Lower leg skin (tissue), 3 donors: ENCODE measurements around the gene CIAO2A.

ENCODE experiments used
- POLR2A ChIP-seq, 2 donors: fragments of 450-650 bp; IDR thresholded peaks; one replicate each; pipeline ENCODE4 v1.6.1; 2016 to 2017; ENCODE audit warnings: antibody characterized with exemption in 2 of 2, mild to moderate bottlenecking in 1 of 2, moderate library complexity in 1 of 2
- TF ChIP-seq, protein P1 (sequence below), 3 donors: fragments of 450-650 bp; IDR thresholded peaks; one replicate each; pipeline ENCODE4 v1.5.1; 2016; ENCODE audit warnings: antibody characterized with exemption in 3 of 3, mild to moderate bottlenecking in 3 of 3, moderate library complexity in 2 of 3

DNA sequence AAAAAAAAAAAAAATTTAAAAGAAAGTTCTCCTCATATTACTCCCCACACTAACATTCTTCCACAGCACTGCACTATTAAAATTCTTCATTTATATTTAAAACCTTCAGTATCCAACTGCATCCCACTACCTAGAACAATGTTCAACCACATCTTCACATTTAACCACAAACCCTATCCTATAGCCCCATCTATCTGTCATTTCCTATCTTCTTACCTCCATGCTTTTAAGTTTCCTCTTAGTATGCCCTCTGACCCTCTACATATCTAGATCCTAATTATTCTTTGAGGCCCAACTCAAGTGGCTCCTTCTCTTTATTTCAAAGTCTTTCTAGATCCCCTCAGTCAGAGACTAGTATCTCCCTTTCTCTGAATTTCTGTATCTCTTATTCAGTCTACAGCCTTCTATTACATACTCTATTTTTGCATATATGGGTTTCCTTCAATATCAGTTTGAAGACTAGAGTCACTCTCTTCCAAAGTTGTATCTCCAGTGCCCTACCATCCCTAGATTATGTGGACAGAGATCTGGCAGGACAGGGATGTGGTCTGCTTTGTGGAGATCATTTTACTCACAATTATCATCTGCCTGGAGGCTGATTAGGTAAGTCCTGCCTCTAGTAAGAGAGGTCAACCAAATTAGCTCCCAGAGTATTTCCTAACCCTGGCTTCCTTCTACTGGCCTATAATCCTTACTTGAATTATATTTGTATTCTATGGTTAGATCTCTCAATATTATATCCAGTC, 1.4 kb downstream of the CIAO2A start:
- no peak for TF ChIP-seq POLR2A (IDR thresholded peaks at IDR 0.05)
- TF ChIP-seq, protein P1, sequence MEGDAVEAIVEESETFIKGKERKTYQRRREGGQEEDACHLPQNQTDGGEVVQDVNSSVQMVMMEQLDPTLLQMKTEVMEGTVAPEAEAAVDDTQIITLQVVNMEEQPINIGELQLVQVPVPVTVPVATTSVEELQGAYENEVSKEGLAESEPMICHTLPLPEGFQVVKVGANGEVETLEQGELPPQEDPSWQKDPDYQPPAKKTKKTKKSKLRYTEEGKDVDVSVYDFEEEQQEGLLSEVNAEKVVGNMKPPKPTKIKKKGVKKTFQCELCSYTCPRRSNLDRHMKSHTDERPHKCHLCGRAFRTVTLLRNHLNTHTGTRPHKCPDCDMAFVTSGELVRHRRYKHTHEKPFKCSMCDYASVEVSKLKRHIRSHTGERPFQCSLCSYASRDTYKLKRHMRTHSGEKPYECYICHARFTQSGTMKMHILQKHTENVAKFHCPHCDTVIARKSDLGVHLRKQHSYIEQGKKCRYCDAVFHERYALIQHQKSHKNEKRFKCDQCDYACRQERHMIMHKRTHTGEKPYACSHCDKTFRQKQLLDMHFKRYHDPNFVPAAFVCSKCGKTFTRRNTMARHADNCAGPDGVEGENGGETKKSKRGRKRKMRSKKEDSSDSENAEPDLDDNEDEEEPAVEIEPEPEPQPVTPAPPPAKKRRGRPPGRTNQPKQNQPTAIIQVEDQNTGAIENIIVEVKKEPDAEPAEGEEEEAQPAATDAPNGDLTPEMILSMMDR (IDR thresholded peaks at IDR 0.05): no peak
